Activated CD4-positive, alpha-beta T cell treated with anti-CD3 and anti-CD28 coated beads, Interleukin-2, amount 10 ng/mL, durations not matched to agents 7 days and 5 days (primary cell): ENCODE measurements around the gene PODXL2. TPM values are rescaled to one million over a fixed set of nuclear protein-coding genes. Genes with fewer than 3 reads are reported as not detected.

Source experiments
- CTCF ChIA-PET: fragments of 350-600 bp; sonication (Branson Sonifier 250); formaldehyde crosslinking; loops from one replicate; lab custom pipeline; 2021; ENCODE audit warnings: antibody characterized with exemption; lab: Charles Lee
- POLR2A ChIA-PET: fragments of 350-600 bp; sonication (Branson Sonifier 250); formaldehyde crosslinking; loops from one replicate; lab custom pipeline; 2021; ENCODE audit warnings: antibody characterized with exemption; lab: Charles Lee
- DNase-seq: peaks from one replicate; pipeline ENCODE4 v3.0.0-alpha.2; 2020
- H3K27ac Mint-ChIP-seq: one replicate; pipeline ENCODE4 v1.8.0; 2021; ENCODE audit warnings: mild to moderate bottlenecking, moderate library complexity, mixed read lengths
- H3K27me3 Mint-ChIP-seq: one replicate; pipeline ENCODE4 v1.8.0; 2021; ENCODE audit warnings: mixed read lengths
- H3K36me3 Mint-ChIP-seq: one replicate; pipeline ENCODE4 v1.8.0; 2021; ENCODE audit warnings: low read depth, mixed read lengths
- H3K4me1 Mint-ChIP-seq: one replicate; pipeline ENCODE4 v1.8.0; 2021; ENCODE audit warnings: mixed read lengths
- H3K4me3 Mint-ChIP-seq: one replicate; pipeline ENCODE4 v1.8.0; 2021; ENCODE audit warnings: mild to moderate bottlenecking, moderate library complexity, mixed read lengths
- H3K9me3 Mint-ChIP-seq: one replicate; pipeline ENCODE4 v1.8.0; 2021; ENCODE audit warnings: mixed read lengths
- total RNA-seq, 2 experiments: library from RNA; stranded (reverse); gene quantifications; one replicate each; pipeline ENCODE4 v1.2.3, GENCODE V29; 2021

Gene PODXL2
- total RNA-seq, 2 experiments from 2014 or later = 2.7 to 2.9 TPM

DNA sequence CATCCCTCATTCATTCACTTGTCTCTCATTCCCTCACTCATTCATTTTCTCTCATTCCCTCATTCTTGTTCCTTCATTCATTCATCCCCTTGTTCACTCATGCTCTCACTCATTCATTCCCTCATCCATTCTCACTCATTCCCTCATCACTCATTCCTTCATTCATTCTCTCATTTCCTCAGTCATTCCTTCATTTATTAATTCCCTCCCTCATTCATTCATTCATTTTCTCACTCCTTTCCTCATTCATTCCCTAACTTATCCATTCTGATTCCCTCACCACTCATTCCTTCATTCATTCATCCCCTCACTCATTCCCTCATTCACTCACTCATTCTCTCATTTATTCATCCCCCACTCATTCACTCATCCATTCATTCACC is 57.5 kb downstream of the PODXL2 start:
- ChIA-PET POLR2A (no interaction called here), CTCF (no interaction called here)
- H3K36me3 Mint-ChIP-seq = no peaks in the 10 kb centered on the region
- no peaks in the 10 kb centered on the region for H3K9me3 Mint-ChIP-seq
- H3K27me3 Mint-ChIP-seq = no peaks in the 10 kb centered on the region
- H3K4me3 Mint-ChIP-seq = no peak overlapping the region
- H3K4me1 Mint-ChIP-seq = peaks cover 6% of the 10 kb centered on the region
- H3K27ac Mint-ChIP-seq = no peak overlapping the region
- DNase-seq = no peak

GRCh38 chr3:127687228-127687737 is 58.3 kb downstream of the PODXL2 start:
- no peaks in the 10 kb centered on the region for H3K9me3 Mint-ChIP-seq
- peaks cover 6% of the 10 kb centered on the region for H3K4me1 Mint-ChIP-seq
- POLR2A ChIA-PET = no interaction called here
- H3K27ac Mint-ChIP-seq = no peak overlapping the region
- H3K4me3 Mint-ChIP-seq = no peak overlapping the region
- CTCF ChIA-PET = interaction anchor here (0.5 kb wide), 1 partner anchor 55 kb away, joined by 3 read pairs; no protein-coding TSS in a partner anchor
- H3K27me3 Mint-ChIP-seq = no peaks in the 10 kb centered on the region
- DNase-seq = no peak
- no peaks in the 10 kb centered on the region for H3K36me3 Mint-ChIP-seq

- no peak overlapping the region for H3K27ac Mint-ChIP-seq
- H3K27me3 Mint-ChIP-seq = no peaks in the 10 kb centered on the region
- no peaks in the 10 kb centered on the region for H3K9me3 Mint-ChIP-seq
- DNase-seq = no peak
- ChIA-PET CTCF (interaction anchor here (0.5 kb wide), 1 partner anchor 55 kb away, joined by 3 read pairs; no protein-coding TSS in a partner anchor), POLR2A (no interaction called here)
- H3K4me1 Mint-ChIP-seq = peaks cover 6% of the 10 kb centered on the region
- H3K4me3 Mint-ChIP-seq = no peak overlapping the region
- no peaks in the 10 kb centered on the region for H3K36me3 Mint-ChIP-seq
Measured at GRCh38 chr3:127688022-127688415, 59.0 kb downstream of the PODXL2 start.

DNA sequence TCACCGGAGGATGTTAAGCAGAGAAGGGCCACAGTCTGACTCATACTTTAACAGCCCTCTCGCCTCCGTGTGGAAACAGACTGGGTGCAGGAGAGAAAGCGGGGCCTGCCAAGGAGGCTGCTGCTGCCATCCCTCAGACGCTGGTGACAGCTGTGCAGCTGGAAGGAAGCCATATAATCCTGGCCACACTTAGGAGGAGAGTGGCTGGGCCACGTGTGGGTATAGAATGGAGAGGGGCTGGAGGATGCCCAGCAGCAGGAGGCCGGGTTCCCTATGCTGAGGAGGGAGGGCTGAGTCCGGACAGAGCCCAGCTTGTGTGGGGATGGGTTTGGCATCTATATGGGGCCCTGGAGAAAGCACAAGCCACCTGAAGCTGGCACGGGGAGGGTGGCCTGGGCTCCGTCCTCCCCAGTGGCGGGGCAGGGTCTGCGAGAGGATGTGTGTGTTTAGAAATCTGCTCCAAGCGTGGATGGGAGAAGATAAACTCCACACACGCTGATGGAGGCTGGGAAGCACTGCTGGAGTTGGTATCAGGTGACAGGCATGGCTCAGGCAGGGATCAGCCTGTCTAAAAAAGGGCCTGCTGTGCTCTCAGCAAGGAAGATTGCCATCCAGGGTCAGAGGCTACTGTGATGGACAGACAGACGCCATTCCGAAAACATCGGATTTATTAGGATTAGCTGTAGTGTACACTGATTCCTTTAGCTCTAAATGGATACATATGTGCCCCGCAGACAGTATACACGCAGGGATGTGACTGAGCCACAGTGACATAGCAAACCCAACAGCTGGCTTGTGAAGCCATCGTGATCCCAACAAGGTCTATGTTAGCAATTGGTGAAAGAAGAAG is 59.7 kb downstream of the PODXL2 start:
- DNase-seq = no peak
- peaks cover 3% of the 10 kb centered on the region for H3K4me1 Mint-ChIP-seq

GRCh38 chr3:127689266-127689860 is 60.4 kb downstream of the PODXL2 start:
- H3K36me3 Mint-ChIP-seq = no peaks in the 10 kb centered on the region
- H3K9me3 Mint-ChIP-seq = no peaks in the 10 kb centered on the region
- no peak overlapping the region for H3K4me3 Mint-ChIP-seq
- CTCF ChIA-PET = interaction anchor here (1.5 kb wide), 1 partner anchor 92 kb away, joined by 5 read pairs; the partner anchor contains the start of gene MCM2
- no peaks in the 10 kb centered on the region for H3K27me3 Mint-ChIP-seq
- DNase-seq = no peak
- no peak overlapping the region for H3K27ac Mint-ChIP-seq
- no peaks in the 10 kb centered on the region for H3K4me1 Mint-ChIP-seq
- POLR2A ChIA-PET = no interaction called here

More for the DNA sequence above, 59.7 kb downstream of the PODXL2 start:
- H3K27me3 Mint-ChIP-seq = no peaks in the 10 kb centered on the region
- no peak overlapping the region for H3K4me3 Mint-ChIP-seq
- no peak overlapping the region for H3K27ac Mint-ChIP-seq
- POLR2A ChIA-PET = no interaction called here
- CTCF ChIA-PET = interaction anchor here (1.5 kb wide), 1 partner anchor 91 kb away, joined by 5 read pairs; the partner anchor contains the start of gene MCM2
- no peaks in the 10 kb centered on the region for H3K36me3 Mint-ChIP-seq
- no peaks in the 10 kb centered on the region for H3K9me3 Mint-ChIP-seq

GRCh38 chr3:127690106-127690505 is 61.1 kb downstream of the PODXL2 start:
- no peak overlapping the region for H3K4me3 Mint-ChIP-seq
- ChIA-PET POLR2A (no interaction called here), CTCF (interaction anchor here (1.5 kb wide), 1 partner anchor 92 kb away, joined by 5 read pairs; the partner anchor contains the start of gene MCM2)
- no peaks in the 10 kb centered on the region for H3K36me3 Mint-ChIP-seq
- H3K27me3 Mint-ChIP-seq = no peaks in the 10 kb centered on the region
- no peaks in the 10 kb centered on the region for H3K9me3 Mint-ChIP-seq
- H3K27ac Mint-ChIP-seq = peak overlapping the region; percentile 16
- no peaks in the 10 kb centered on the region for H3K4me1 Mint-ChIP-seq
- DNase-seq = no peak

- no peak for DNase-seq
- Mint-ChIP-seq H3K27me3 (no peaks in the 10 kb centered on the region), H3K27ac (no peak overlapping the region), H3K4me3 (no peak overlapping the region), H3K36me3 (no peaks in the 10 kb centered on the region), H3K9me3 (no peaks in the 10 kb centered on the region), H3K4me1 (no peaks in the 10 kb centered on the region)
- ChIA-PET POLR2A (no interaction called here), CTCF (interaction anchor here (1.0 kb wide), 1 partner anchor 116 kb away, joined by 5 read pairs; no protein-coding TSS in a partner anchor)
Measured at GRCh38 chr3:127690823-127691452, 62.0 kb downstream of the PODXL2 start.

GRCh38 chr3:127691489-127691888 is 62.5 kb downstream of the PODXL2 start:
- ChIA-PET CTCF (interaction anchor here (1.0 kb wide), 1 partner anchor 116 kb away, joined by 5 read pairs; no protein-coding TSS in a partner anchor), POLR2A (no interaction called here)
- no peaks in the 10 kb centered on the region for H3K36me3 Mint-ChIP-seq
- DNase-seq = no peak
- no peak overlapping the region for H3K4me3 Mint-ChIP-seq
- no peaks in the 10 kb centered on the region for H3K4me1 Mint-ChIP-seq
- no peak overlapping the region for H3K27ac Mint-ChIP-seq
- H3K9me3 Mint-ChIP-seq = no peaks in the 10 kb centered on the region
- peaks cover 1% of the 10 kb centered on the region for H3K27me3 Mint-ChIP-seq

DNA sequence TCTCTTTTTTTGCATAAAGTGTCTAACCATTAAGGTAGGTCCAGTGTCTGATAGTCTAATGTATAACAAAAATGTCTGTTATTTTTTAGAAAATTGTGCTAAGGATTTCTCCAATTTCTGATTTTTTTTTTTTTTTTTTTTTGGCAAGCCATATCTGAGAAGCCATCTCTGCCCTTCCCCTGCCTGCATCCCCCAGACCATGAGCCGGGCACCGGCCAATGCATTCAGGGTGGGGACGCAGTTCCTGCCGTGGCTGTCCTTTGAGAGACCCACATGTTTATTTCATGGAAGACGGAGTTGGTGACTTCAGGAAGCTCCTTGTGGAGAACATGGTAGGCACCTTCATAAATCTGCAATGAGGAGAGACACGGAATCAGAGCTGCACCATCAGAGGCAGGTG is 63.0 kb downstream of the PODXL2 start:
- no peak overlapping the region for H3K4me3 Mint-ChIP-seq
- H3K36me3 Mint-ChIP-seq = no peaks in the 10 kb centered on the region
- ChIA-PET CTCF (no interaction called here), POLR2A (no interaction called here)
- H3K9me3 Mint-ChIP-seq = no peaks in the 10 kb centered on the region
- H3K4me1 Mint-ChIP-seq = peaks cover 2% of the 10 kb centered on the region
- no peak overlapping the region for H3K27ac Mint-ChIP-seq
- no peak for DNase-seq
- H3K27me3 Mint-ChIP-seq = peaks cover 1% of the 10 kb centered on the region

- H3K9me3 Mint-ChIP-seq = no peaks in the 10 kb centered on the region
- H3K27me3 Mint-ChIP-seq = peaks cover 1% of the 10 kb centered on the region
- H3K4me1 Mint-ChIP-seq = peaks cover 5% of the 10 kb centered on the region
- no peaks in the 10 kb centered on the region for H3K36me3 Mint-ChIP-seq
- no peak overlapping the region for H3K4me3 Mint-ChIP-seq
- no peak overlapping the region for H3K27ac Mint-ChIP-seq
- ChIA-PET POLR2A (no interaction called here), CTCF (no interaction called here)
- DNase-seq = no peak
Measured at GRCh38 chr3:127692501-127693335, 63.7 kb downstream of the PODXL2 start.

DNA sequence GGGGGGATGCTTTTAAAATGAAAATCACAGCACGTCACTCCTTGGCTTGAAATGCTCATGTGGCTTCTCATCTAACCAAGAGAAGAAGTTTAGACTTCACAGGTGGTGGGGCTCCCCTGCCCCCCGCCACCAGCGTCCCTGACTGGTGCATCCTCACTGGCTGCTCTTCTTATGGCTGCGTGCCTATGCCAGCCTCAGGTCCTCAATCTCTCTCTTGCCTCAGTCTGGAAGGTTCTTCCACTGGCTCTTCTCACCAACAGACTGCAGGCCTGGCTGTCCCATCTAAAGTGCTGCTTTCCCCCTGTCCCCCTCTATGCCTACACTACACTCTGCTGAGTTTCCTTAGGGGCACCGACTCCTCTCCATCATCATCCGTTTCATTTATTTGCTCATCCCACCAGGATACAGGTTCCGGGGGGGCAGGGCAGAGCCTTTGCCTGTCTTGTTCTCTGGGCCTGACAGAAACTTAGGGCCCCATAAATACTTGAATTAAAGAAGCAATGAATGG is 64.4 kb downstream of the PODXL2 start:
- Mint-ChIP-seq H3K4me1 (peaks cover 5% of the 10 kb centered on the region), H3K4me3 (no peak overlapping the region), H3K9me3 (no peaks in the 10 kb centered on the region), H3K27ac (no peak overlapping the region), H3K27me3 (peaks cover 1% of the 10 kb centered on the region), H3K36me3 (no peaks in the 10 kb centered on the region)
- ChIA-PET POLR2A (no interaction called here), CTCF (interaction anchor here (0.7 kb wide), 1 partner anchor 14 kb away, joined by 3 read pairs; no protein-coding TSS in a partner anchor)
- DNase-seq = no peak
